ENCODE data around the gene CHST15. TPM values are rescaled to one million over a fixed set of nuclear protein-coding genes. Genes with fewer than 3 reads are reported as not detected.
A peak's percentile ranks its signal among the peaks of the same experiment; 100 is the strongest.

The CHST15 gene
- total RNA-seq, 4 donors from 2014 or later = 4.0 to 23.0 (median 13.8) TPM

- 74 to 80% methylated on average over 9 to 10 of the region's 10 CpGs for WGBS, 2 donors
- H3K27me3 ChIP-seq = no peaks in the 10 kb centered on the region
- H3K9me3 ChIP-seq = no peaks in the 10 kb centered on the region
- H3K4me1 ChIP-seq = peaks cover 0 to 51% (median 6%) of the 10 kb centered on the region in 3 donors
- H3K27ac ChIP-seq = peak overlapping the region in 1 of 4 donors; percentile 9
- H3K4me3 ChIP-seq = no peak overlapping the region
- H3K36me3 ChIP-seq = peaks cover 0 to 8% (median 0%) of the 10 kb centered on the region in 3 donors
- TF ChIP-seq CTCF (IDR thresholded peaks at IDR 0.05) (no peak), POLR2A (IDR thresholded peaks at IDR 0.05) (no peak)
- intact Hi-C loops (cut with DNase I) = no loop called here
- no peak for DNase-seq
Measured at GRCh38 chr10:124026589-124026939, 66.8 kb downstream of the CHST15 start.

GRCh38 chr10:124025660-124026588 is 67.5 kb downstream of the CHST15 start:
- H3K4me1 ChIP-seq = peaks cover 0 to 50% (median 6%) of the 10 kb centered on the region in 3 donors
- no peak overlapping the region for H3K4me3 ChIP-seq
- H3K9me3 ChIP-seq = no peaks in the 10 kb centered on the region
- DNase-seq = no peak
- WGBS, 2 donors = 82 to 89% methylated on average over 12 of the region's 13 CpGs
- TF ChIP-seq POLR2A (IDR thresholded peaks at IDR 0.05) (no peak), CTCF (IDR thresholded peaks at IDR 0.05) (peak in 4 of 6 experiments; percentile 21 to 35 (median 28))
- peak overlapping the region in 1 of 4 donors; percentile 39 for H3K27ac ChIP-seq
- peaks cover 0 to 9% (median 0%) of the 10 kb centered on the region in 3 donors for H3K36me3 ChIP-seq
- intact Hi-C loops (cut with DNase I) = no loop called here
- H3K27me3 ChIP-seq = no peaks in the 10 kb centered on the region

GRCh38 chr10:124025152-124025551 is 68.2 kb downstream of the CHST15 start:
- TF ChIP-seq POLR2A (IDR thresholded peaks at IDR 0.05) (no peak), CTCF (IDR thresholded peaks at IDR 0.05) (no peak)

GRCh38 chr10:124022066-124022465 is 71.3 kb downstream of the CHST15 start:
- H3K9me3 ChIP-seq = no peaks in the 10 kb centered on the region
- peaks cover 0 to 34% (median 2%) of the 10 kb centered on the region in 3 donors for H3K4me1 ChIP-seq
- DNase-seq = no peak
- no peaks in the 10 kb centered on the region for H3K27me3 ChIP-seq
- H3K27ac ChIP-seq = no peak overlapping the region
- no peak for TF ChIP-seq CTCF (IDR thresholded peaks at IDR 0.05)
- no peak for TF ChIP-seq POLR2A (IDR thresholded peaks at IDR 0.05)
- peaks cover 0 to 24% (median 0%) of the 10 kb centered on the region in 3 donors for H3K36me3 ChIP-seq
- 73 to 77% methylated on average over 8 of the region's 8 CpGs for WGBS, 2 donors
- intact Hi-C loops (cut with DNase I) = no loop called here
- no peak overlapping the region for H3K4me3 ChIP-seq

More at GRCh38 chr10:124025152-124025551, 68.2 kb downstream of the CHST15 start:
- Histone ChIP-seq H3K36me3 (peaks cover 0 to 12% (median 0%) of the 10 kb centered on the region in 3 donors), H3K27ac (no peak overlapping the region), H3K4me3 (no peak overlapping the region), H3K9me3 (no peaks in the 10 kb centered on the region), H3K4me1 (peaks cover 0 to 45% (median 6%) of the 10 kb centered on the region in 3 donors), H3K27me3 (no peaks in the 10 kb centered on the region)
- no peak for DNase-seq
- WGBS, 2 donors = 49 to 64% methylated on average over 3 to 4 of the region's 5 CpGs
- intact Hi-C loops (cut with DNase I) = no loop called here
